HepG2 (cell line): ENCODE results near the gene HK2. TPM values are rescaled to one million over a fixed set of nuclear protein-coding genes. Genes with fewer than 3 reads are reported as not detected.

Experiments used
- CREBL2 ChIP-seq: sonication (generic); formaldehyde crosslinking; IDR thresholded peaks from 2 replicates; pipeline ENCODE4 v1.8.1; 2023; ENCODE audit warnings: missing genetic modification reagents, mild to moderate bottlenecking, borderline replicate concordance
- MEF2D ChIP-seq: sonication (generic); formaldehyde crosslinking; IDR thresholded peaks from 2 replicates; pipeline ENCODE4 v1.5.1; 2020; ENCODE audit warnings: mild to moderate bottlenecking, missing genetic modification reagents
- MNT ChIP-seq: fragments of 450-650 bp; IDR thresholded peaks from 2 replicates; pipeline ENCODE4 v1.6.1; 2016
- ONECUT2 ChIP-seq: sonication (generic); formaldehyde crosslinking; IDR thresholded peaks from 2 replicates; pipeline ENCODE4 v1.4.0; 2020; ENCODE audit warnings: missing genetic modification reagents
- RFX5 ChIP-seq: IDR thresholded peaks from 2 replicates; pipeline ENCODE4 v1.6.1; 2011; ENCODE audit warnings: low read depth, low read length, improper control_type of control experiment
- RORA ChIP-seq: sonication (generic); formaldehyde crosslinking; IDR thresholded peaks from 2 replicates; pipeline ENCODE4 v1.5.0; 2020; ENCODE audit warnings: mild to moderate bottlenecking, missing genetic modification reagents, moderate library complexity
- SMAD3 ChIP-seq: sonication (generic); formaldehyde crosslinking; IDR thresholded peaks from 2 replicates; pipeline ENCODE4 v1.4.0; 2020; ENCODE audit warnings: missing genetic modification reagents
- SRSF1 ChIP-seq: fragments of 200-400 bp; formaldehyde crosslinking; optimal IDR thresholded peaks from 2 replicates; pipeline ENCODE3; 2017; ENCODE audit warnings: mild to moderate bottlenecking, low read depth, low read length, moderate library complexity
- ZBTB3 ChIP-seq: sonication (generic); formaldehyde crosslinking; IDR thresholded peaks from 2 replicates; pipeline ENCODE4 v1.4.0; 2020; ENCODE audit warnings: low read depth, mild to moderate bottlenecking, moderate library complexity, missing genetic modification reagents, borderline replicate concordance
- ZNF121 ChIP-seq: sonication (generic); formaldehyde crosslinking; IDR thresholded peaks from 2 replicates; pipeline ENCODE4 v1.5.0; 2020; ENCODE audit warnings: mild to moderate bottlenecking, missing genetic modification reagents
- ZNF331 ChIP-seq: sonication (generic); formaldehyde crosslinking; IDR thresholded peaks from 2 replicates; pipeline ENCODE4 v1.4.0; 2020; ENCODE audit warnings: missing genetic modification reagents
- ZNF839 ChIP-seq: sonication (generic); formaldehyde crosslinking; IDR thresholded peaks from 2 replicates; pipeline ENCODE4 v1.4.0; 2020; ENCODE audit warnings: missing genetic modification reagents, mild to moderate bottlenecking, borderline replicate concordance
- ZSCAN22 ChIP-seq: sonication (generic); formaldehyde crosslinking; IDR thresholded peaks from 2 replicates; pipeline ENCODE4 v1.4.0; 2020; ENCODE audit warnings: mild to moderate bottlenecking, missing genetic modification reagents
- polyA plus RNA-seq, 8 experiments: library from polyadenylated mRNA; depleted of rRNA in 3 of 8; stranded (reverse) in 7 of 8; unstranded in 1 of 8; fragments of >200 nt; fragmentation: Illumina TruSeq in 4 of 8; extraction: Trizol in 4 of 8; gene quantifications; 2 replicates each; pipeline versions ENCODE4 v1.2.1 to v1.2.3, GENCODE V29; 2011 to 2016; ENCODE audit warnings: low read depth in 4 of 8, missing spikeins in 1 of 8, mixed read lengths in 1 of 8; ENCODE audit not compliant: insufficient read depth in 1 of 8
- total RNA-seq, 5 experiments: library from RNA; depleted of rRNA; stranded (reverse); fragments of >200 nt; fragmentation: Illumina TruSeq; extraction: Trizol; gene quantifications; 2 replicates each; pipeline ENCODE4 v1.2.3, GENCODE V29; 2016; ENCODE audit warnings: low read depth in 1 of 5
- TF ChIP-seq, protein P1 (sequence below): sonication (generic); formaldehyde crosslinking; IDR thresholded peaks from 2 replicates; pipeline ENCODE4 v1.4.0; 2020; ENCODE audit warnings: missing genetic modification reagents
- TF ChIP-seq, protein P2 (sequence below): sonication (generic); formaldehyde crosslinking; IDR thresholded peaks from 2 replicates; pipeline ENCODE4 v1.5.0; 2020; ENCODE audit warnings: mild to moderate bottlenecking, missing genetic modification reagents
- TF ChIP-seq, protein P3 (sequence below): sonication (generic); formaldehyde crosslinking; IDR thresholded peaks from 2 replicates; pipeline ENCODE4 v1.8.0; 2022; ENCODE audit warnings: missing genetic modification reagents, low read depth, mild to moderate bottlenecking, borderline replicate concordance

Gene HK2
- total and polyA plus RNA-seq, 2 of the 13 experiments (the other 11 are each of a cell fraction or from before 2014, with no cell fraction given) = 13.2 to 101 TPM

DNA sequence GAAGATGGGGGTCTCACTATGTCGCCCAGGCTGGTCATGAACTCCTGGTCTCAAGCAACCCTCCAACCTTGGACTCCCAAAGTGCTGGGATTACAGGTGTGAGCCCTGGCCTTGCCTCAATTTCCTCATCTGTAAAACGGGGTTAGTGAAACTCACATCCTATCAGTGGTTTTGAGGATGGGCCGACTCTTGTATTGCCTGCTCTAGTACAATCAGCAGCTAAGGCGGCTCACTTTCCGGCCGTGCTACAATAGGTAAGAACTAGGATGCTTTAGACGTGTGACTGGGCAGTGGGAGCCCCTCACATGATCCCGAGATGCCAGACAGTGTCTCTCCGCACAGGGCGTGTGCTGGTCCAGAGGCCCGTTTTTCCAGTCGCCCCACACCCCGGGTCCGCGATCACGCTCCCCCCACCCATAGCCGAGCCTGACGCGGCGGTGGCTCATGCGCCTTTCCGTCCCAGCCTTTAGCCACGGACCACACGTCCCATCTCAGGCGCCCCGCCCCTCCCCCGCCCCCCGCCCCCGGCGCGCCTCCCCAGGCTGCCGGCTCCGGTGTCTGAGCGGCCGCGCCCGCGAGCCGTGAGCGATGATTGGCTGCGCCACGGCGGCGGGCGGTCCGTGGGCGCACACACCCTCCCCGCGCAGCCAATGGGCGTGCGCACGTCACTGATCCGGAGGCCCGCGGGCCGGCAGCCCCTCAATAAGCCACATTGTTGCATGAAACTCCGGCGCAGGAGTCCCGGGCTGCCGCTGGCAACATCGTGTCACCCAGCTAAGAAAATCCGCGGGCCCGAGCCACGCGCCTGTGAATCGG is at the start of gene HK2 (continued):
- TF ChIP-seq ZNF839 (CRISPR knock-in tag) (0 out of 2 replicates have a peak, but pooled peaks have one; percentile 8), ZBTB3 (CRISPR knock-in tag) (no peak), MEF2D (CRISPR knock-in tag) (0 out of 2 replicates have a peak, but pooled peaks have one; percentile 0), ZSCAN22 (0 out of 2 replicates have a peak, but pooled peaks have one; percentile 7), ONECUT2 (CRISPR knock-in tag) (no peak), CREBL2 (CRISPR knock-in tag) (no peak), MNT (peak; percentile 47; the same call in 1 of the 2 replicates), ZNF331 (CRISPR knock-in tag) (peak; percentile 51; the same call in 1 of the 2 replicates), RORA (CRISPR knock-in tag) (no peak), ZNF121 (CRISPR knock-in tag) (peak; percentile 74; the same call in 1 of the 2 replicates), SMAD3 (CRISPR knock-in tag) (peak; percentile 64; the same call in 1 of the 2 replicates), RFX5 (no peak), SRSF1 (peak; percentile 24)
- TF ChIP-seq, protein P1, sequence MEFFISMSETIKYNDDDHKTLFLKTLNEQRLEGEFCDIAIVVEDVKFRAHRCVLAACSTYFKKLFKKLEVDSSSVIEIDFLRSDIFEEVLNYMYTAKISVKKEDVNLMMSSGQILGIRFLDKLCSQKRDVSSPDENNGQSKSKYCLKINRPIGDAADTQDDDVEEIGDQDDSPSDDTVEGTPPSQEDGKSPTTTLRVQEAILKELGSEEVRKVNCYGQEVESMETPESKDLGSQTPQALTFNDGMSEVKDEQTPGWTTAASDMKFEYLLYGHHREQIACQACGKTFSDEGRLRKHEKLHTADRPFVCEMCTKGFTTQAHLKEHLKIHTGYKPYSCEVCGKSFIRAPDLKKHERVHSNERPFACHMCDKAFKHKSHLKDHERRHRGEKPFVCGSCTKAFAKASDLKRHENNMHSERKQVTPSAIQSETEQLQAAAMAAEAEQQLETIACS (CRISPR knock-in tag) = peak; percentile 46; the same call in 1 of the 2 replicates
- TF ChIP-seq, protein P2, sequence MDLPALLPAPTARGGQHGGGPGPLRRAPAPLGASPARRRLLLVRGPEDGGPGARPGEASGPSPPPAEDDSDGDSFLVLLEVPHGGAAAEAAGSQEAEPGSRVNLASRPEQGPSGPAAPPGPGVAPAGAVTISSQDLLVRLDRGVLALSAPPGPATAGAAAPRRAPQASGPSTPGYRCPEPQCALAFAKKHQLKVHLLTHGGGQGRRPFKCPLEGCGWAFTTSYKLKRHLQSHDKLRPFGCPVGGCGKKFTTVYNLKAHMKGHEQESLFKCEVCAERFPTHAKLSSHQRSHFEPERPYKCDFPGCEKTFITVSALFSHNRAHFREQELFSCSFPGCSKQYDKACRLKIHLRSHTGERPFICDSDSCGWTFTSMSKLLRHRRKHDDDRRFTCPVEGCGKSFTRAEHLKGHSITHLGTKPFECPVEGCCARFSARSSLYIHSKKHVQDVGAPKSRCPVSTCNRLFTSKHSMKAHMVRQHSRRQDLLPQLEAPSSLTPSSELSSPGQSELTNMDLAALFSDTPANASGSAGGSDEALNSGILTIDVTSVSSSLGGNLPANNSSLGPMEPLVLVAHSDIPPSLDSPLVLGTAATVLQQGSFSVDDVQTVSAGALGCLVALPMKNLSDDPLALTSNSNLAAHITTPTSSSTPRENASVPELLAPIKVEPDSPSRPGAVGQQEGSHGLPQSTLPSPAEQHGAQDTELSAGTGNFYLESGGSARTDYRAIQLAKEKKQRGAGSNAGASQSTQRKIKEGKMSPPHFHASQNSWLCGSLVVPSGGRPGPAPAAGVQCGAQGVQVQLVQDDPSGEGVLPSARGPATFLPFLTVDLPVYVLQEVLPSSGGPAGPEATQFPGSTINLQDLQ (CRISPR knock-in tag) = no peak
- TF ChIP-seq, protein P3, sequence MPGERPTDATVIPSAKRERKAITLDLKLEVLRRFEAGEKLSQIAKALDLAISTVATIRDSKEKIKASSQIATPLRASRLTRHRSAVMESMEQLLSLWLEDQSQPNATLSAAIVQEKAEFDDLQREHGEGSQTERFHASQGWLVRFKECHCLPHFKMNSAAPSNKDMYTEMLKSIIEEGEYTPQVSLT = no peak; the same call in 1 of the 2 replicates
